ENCODE data around the gene ZNF654.
"Not testable (repeated sequence)": the region's sequence is repeated elsewhere in the genome, so short reads cannot be mapped to it uniquely, and the experiment has no call there.

GRCh38 chr3:88182165-88182918 is 123.3 kb downstream of the ZNF654 start:
- TF ChIP-seq, protein P1, sequence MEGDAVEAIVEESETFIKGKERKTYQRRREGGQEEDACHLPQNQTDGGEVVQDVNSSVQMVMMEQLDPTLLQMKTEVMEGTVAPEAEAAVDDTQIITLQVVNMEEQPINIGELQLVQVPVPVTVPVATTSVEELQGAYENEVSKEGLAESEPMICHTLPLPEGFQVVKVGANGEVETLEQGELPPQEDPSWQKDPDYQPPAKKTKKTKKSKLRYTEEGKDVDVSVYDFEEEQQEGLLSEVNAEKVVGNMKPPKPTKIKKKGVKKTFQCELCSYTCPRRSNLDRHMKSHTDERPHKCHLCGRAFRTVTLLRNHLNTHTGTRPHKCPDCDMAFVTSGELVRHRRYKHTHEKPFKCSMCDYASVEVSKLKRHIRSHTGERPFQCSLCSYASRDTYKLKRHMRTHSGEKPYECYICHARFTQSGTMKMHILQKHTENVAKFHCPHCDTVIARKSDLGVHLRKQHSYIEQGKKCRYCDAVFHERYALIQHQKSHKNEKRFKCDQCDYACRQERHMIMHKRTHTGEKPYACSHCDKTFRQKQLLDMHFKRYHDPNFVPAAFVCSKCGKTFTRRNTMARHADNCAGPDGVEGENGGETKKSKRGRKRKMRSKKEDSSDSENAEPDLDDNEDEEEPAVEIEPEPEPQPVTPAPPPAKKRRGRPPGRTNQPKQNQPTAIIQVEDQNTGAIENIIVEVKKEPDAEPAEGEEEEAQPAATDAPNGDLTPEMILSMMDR (IDR thresholded peaks at IDR 0.05; ENCODE audit: low read depth, low read length) = not testable (repeated sequence)
- not testable (repeated sequence) for TF ChIP-seq POLR2A (IDR thresholded peaks at IDR 0.05; ENCODE audit: extremely low read depth, insufficient read length)
